Ishikawa (cell line): ENCODE results near the gene KRT7.

Experiments used
- CEBPB ChIP-seq: IDR thresholded peaks from 2 replicates; pipeline ENCODE4 v1.6.1; 2012
- CREB1 ChIP-seq: IDR thresholded peaks from 2 replicates; pipeline ENCODE4 v1.6.1; 2012; ENCODE audit warnings: low read depth
- EGR1 ChIP-seq: IDR thresholded peaks from 2 replicates; pipeline ENCODE4 v1.6.1; 2012
- EP300 ChIP-seq: IDR thresholded peaks from 2 replicates; pipeline ENCODE4 v1.6.1; 2012; ENCODE audit warnings: borderline replicate concordance
- FOXM1 ChIP-seq: IDR thresholded peaks from 2 replicates; pipeline ENCODE4 v1.6.1; 2012; ENCODE audit warnings: low read depth, borderline replicate concordance
- MAX ChIP-seq: IDR thresholded peaks from 2 replicates; pipeline ENCODE4 v1.6.1; 2012
- NFIC ChIP-seq: IDR thresholded peaks from 2 replicates; pipeline ENCODE4 v1.6.1; 2012
- RAD21 ChIP-seq: IDR thresholded peaks from 2 replicates; pipeline ENCODE4 v1.6.1; 2012; ENCODE audit warnings: low read depth
- REST ChIP-seq: IDR thresholded peaks from 2 replicates; pipeline ENCODE4 v1.6.1; 2012; ENCODE audit warnings: low read depth, mild to moderate bottlenecking
- TAF1 ChIP-seq: IDR thresholded peaks from 2 replicates; pipeline ENCODE4 v1.6.1; 2012; ENCODE audit warnings: low read depth, mild to moderate bottlenecking
- TCF12 ChIP-seq: IDR thresholded peaks from 2 replicates; pipeline ENCODE4 v1.6.1; 2012; ENCODE audit warnings: low read depth
- TEAD4 ChIP-seq: IDR thresholded peaks from 2 replicates; pipeline ENCODE4 v1.6.1; 2012
- USF1 ChIP-seq: IDR thresholded peaks from 2 replicates; pipeline ENCODE4 v1.6.1; 2012
- YY1 ChIP-seq: IDR thresholded peaks from 2 replicates; pipeline ENCODE4 v1.6.1; 2012; ENCODE audit warnings: low read depth
- ZBTB7A ChIP-seq: IDR thresholded peaks from 2 replicates; pipeline ENCODE4 v1.6.1; 2012; ENCODE audit warnings: low read depth

Gene KRT7

GRCh38 chr12:52254180-52254964, 21.3 kb downstream of the KRT7 start:
- TF ChIP-seq EP300, result no peak
- no peak for TF ChIP-seq FOXM1
- no peak for TF ChIP-seq ZBTB7A
- TF ChIP-seq TAF1, result no peak
- no peak for TF ChIP-seq CEBPB
- no peak for TF ChIP-seq TCF12
- no peak for TF ChIP-seq CREB1
- no peak for TF ChIP-seq USF1
- no peak for TF ChIP-seq YY1
- TF ChIP-seq RAD21, result no peak
- TF ChIP-seq REST, result no peak
- TF ChIP-seq EGR1, result no peak
- TF ChIP-seq MAX, result no peak
- TF ChIP-seq NFIC, result no peak
- no peak for TF ChIP-seq TEAD4

GRCh38 chr12:52254965-52255751, 22.1 kb downstream of the KRT7 start:
- TF ChIP-seq EGR1 (no peak), RAD21 (no peak), CREB1 (no peak), REST (no peak), NFIC (no peak), MAX (no peak), TCF12 (no peak), USF1 (no peak), TAF1 (no peak), ZBTB7A (no peak), FOXM1 (no peak), EP300 (no peak), TEAD4 (no peak), CEBPB (no peak), YY1 (no peak)

GRCh38 chr12:52255926-52256583, 23.0 kb downstream of the KRT7 start:
- TF ChIP-seq EP300 (no peak), CEBPB (no peak), FOXM1 (no peak), ZBTB7A (no peak), TEAD4 (no peak), NFIC (no peak), TAF1 (no peak)

GRCh38 chr12:52256584-52256935, 23.5 kb downstream of the KRT7 start:
- TF ChIP-seq NFIC (no peak), TEAD4 (no peak), ZBTB7A (no peak), RAD21 (no peak), TCF12 (no peak), TAF1 (no peak), REST (no peak)
